GM19239 (cell line): Measurements from ENCODE around the gene LMO7.
"Not testable (repeated sequence)": the region's sequence is repeated elsewhere in the genome, so short reads cannot be mapped to it uniquely, and the experiment has no call there.

Experiments
- DNase-seq: peaks from one replicate; pipeline ENCODE4 v3.0.0; 2011; ENCODE audit warnings: low spot score; ENCODE audit not compliant: insufficient read length
- FAIRE-seq: peaks from 2 replicates; lab custom pipeline; 2011; peaks lifted over from hg19 to GRCh38; lab: Jason Lieb, UNC

Gene LMO7

DNA sequence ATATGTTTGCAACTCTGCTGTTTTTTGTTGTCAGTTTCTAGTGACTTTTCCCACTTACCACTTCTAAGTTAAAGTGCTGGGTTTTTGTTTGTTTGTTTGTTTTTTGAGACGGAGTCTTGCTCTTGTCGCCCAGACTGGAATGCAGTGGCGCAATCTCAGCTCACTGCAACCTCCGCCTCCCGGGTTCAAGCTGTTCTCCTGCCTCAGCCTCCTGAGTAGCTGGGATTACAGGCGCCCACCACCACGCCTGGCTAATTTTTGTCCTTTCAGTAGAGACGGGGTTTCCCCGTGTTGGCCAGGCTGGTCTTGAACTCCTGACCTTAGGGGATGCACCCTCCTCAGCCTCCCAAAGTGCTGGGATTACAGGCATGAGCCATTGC lies 157.0 kb downstream of the LMO7 start:
- FAIRE-seq, DNase-seq: not testable (repeated sequence)

DNA sequence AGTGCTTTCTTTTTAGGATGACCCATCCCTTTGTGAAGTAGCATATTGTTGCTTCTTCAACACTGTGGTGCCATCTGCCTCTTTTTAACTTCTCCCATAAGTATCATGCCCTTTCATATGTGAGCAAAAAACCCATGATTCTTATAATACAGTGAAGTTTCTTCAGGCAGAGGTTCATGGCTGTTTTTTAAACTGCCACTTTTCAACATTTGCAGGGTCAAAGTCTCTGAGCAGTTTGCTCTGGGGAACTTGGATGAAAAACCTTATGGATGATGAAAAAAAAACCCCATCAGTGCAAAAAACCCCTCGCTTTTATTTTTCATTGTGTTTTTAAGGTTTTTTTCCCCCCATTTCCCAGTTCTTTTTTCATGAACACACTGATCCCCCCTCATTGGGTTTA lies 158.5 kb downstream of the LMO7 start:
- FAIRE-seq (no peak), DNase-seq (no peak)

DNA sequence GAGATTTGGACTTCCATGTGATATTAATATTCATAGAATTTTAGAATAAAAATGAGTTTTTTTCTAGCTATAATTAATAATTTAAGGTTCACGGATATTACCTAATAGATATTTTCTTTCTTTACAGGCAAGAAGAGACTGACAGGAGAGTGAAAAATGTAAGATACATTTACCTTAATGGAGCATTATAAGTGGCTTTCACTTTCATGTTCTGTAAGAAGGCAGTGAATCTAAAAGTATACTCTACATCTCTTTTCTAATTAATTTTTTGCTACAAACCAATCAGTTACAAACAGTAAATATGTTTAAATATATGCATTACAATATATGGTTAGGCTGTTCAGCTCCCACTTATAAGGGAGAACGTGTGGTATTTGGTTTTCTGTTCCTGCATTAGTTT lies 159.1 kb downstream of the LMO7 start:
- DNase-seq (no peak), FAIRE-seq (no peak)

DNA sequence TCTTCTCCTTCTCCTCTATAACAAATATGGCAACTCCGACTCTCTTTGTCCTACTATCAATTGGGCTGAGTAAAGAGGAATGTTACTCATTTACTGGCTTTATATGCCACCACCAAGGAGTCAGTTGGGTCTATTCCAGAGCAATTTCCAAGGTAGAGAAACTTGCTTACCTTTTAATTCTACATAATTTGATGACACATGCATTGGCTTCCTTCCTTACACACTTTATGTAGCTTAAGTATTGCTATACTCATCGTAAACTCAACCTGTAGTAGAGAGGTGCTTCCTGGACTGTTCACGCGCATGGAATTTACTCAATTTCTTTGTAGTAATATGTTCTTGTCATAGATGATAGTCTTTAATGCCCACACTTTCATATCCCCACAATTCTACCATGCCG lies 160.7 kb downstream of the LMO7 start:
- no peak for FAIRE-seq
- DNase-seq, result no peak

DNA sequence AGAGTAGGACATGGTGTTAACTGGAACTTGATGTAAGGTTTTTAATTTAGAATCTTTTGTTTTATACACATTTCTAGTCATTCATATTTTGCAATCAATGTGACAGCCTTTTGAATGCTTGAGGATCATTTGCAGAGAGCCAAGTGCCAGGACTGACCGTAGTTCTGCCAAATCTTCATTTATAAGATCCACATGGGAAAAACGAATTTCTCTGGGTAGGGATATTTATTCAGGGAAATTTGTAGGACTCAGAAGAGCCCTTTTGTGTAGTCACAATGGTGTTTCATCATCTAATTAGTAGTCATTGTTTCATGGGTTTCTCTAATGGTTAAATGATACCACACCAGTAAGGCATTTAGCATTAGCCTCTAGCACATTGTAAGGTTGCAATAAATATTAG lies 161.1 kb downstream of the LMO7 start:
- no peak for DNase-seq
- FAIRE-seq, result no peak

DNA sequence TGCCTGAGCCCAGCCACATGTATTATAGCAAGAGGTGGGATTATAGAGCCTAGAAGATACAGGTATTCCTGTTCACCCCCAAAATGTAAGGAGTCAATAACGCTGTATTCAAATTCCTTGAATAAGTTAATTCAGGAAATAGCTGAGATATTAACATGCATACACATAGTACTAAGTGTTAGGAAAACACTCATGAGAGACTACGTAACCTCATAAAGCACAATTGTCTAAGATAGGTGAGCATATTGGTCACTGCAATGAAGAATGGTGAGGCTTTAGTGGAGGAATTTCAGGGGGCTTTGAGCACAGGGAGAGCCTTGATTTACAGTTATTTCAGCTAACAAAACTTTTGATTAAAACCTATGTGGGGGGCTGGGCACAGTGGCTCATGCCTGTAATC lies 161.6 kb downstream of the LMO7 start:
- no peak for DNase-seq
- FAIRE-seq, result no peak

DNA sequence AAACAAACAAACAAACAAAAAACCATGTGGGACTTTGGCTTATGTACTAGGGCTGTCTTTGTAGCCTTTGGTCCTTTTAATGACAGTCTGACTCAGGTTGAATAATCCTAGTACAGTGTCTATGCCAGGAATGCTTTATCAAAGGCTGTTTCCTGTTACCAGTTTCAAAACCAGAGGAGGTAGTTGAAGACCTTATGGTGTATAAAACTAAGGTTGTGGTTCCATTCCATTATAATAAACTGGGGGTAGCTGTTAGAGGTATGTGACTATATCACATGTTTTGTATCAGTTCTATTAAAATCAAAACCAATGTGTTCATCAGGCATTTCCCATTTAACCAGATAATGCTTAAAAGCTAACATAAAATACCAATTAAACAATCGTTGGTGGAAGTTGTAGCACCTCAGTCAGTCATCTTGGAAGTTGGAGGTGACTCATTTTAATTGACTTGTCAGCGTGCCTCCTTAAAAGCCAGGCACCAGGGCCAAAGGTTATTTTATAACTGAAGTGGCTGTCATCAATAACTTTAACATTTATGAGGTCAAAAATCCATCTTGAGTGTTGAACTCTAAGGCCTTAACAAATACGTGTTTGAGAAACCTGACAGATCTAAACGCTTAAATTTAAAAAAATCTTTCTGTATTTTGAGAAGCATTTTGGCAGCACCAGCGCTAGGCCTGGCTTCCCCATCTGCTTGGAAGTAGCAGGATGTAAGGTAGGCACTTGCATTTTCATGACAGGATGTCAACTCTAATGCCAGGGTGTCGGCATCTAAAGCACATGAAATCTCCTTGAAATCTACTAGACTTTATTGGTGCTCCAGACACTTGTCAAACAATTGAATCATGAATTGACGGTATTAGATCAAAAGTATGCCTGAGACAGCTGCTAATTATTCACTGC lies 162.5 kb downstream of the LMO7 start:
- no peak for FAIRE-seq

DNA sequence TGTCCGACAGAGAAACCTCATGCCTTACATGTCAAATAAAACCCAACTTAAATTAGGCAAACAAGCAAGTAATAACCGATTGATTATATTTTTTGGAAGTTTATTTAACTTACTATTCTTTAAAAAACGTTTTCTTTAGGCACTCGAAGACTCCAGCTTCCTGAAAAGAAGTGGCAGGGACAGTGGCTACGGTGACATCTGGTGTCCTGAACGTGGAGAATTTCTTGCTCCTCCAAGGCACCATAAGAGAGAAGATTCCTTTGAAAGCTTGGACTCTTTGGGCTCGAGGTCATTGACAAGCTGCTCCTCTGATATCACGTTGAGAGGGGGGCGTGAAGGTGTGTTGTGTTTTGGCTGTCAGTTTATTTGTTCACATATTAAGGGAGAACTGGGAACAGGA lies 164.4 kb downstream of the LMO7 start:
- DNase-seq (no peak), FAIRE-seq (no peak)

More for the DNA sequence above, 162.5 kb downstream of the LMO7 start:
- DNase-seq, result no peak

DNA sequence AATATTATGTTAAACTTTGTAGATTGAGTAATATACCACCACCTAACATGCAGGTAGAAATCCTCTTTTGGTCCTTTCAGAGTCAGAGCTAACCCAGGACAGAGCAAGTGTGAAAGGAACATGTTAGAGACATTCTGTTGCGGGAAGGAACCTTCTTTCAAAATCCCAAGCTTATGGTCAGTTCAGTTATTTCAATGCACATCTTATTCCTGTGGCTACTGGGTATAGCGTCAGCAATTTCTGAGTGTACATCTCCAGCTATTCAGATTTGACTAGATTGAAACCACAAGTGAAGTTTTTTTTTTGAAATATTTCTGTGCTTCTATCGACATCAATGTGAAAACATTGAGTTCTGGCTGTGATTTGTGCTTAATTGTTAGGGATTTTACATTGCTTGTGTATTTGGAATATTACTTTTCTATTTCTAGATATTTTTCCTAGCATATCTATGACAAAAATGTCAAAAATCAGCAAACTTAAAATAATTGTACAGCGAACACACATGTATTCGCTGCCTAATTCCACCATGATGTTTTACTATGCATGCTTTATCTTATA lies 165.3 kb downstream of the LMO7 start:
- FAIRE-seq, result no peak
- no peak for DNase-seq

DNA sequence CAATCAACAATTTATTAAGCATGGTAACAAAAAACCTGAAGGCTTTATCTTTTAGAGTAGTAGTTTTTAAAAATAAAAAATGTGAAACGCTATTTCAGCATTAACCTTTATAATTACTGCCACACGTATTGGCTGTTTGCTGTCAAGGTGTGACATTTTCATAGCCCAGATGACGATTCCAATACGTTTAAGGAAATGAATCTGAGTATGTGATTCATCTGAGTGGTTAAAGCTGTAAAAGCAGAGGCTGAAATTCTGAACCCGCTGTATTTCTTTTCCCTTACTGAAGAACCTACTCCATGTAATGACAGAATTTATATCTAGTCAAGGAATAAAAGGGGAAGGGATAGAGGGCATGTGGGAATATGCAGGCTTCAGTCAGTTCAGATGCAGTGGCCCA lies 166.0 kb downstream of the LMO7 start:
- DNase-seq, result no peak
- FAIRE-seq, result no peak

DNA sequence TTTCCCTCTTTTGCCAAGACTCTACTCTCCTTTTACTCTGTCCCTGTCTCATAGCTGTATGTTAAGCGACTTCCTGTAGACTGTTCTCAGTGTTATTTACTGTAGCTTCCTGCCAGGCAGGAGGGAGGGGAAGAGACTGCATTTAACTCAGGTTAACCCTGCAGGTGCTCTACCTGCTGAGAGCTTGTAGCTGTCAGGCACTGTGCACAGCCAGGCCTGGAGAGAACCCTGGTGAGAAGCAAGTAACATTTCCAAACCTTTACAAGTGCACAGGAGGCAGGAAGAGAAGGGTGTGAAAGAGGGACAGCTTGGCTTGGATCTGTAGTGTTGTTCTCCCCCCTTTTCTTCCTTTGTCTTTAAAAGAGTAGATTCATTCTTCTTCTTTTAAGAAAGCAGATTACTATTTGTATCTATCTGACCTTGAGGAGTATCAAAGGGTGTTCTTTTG lies 167.1 kb downstream of the LMO7 start:
- FAIRE-seq (peak; percentile 60), DNase-seq (no peak)

DNA sequence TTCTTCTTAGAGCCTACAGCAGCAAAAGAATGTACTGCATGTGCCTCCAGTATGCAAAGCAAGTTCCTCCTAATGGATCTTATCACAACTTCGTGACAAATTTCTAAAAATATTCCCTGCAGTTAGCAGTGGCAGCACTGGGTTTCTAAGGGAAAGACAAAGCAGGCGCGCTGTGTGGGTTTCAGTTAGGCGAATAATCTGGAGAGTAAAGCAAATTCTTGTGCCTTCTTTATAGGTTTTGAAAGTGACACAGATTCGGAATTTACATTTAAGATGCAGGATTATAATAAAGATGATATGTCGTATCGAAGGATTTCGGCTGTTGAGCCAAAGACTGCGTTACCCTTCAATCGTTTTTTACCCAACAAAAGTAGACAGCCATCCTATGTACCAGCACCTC lies 167.9 kb downstream of the LMO7 start:
- FAIRE-seq (no peak), DNase-seq (no peak)

DNA sequence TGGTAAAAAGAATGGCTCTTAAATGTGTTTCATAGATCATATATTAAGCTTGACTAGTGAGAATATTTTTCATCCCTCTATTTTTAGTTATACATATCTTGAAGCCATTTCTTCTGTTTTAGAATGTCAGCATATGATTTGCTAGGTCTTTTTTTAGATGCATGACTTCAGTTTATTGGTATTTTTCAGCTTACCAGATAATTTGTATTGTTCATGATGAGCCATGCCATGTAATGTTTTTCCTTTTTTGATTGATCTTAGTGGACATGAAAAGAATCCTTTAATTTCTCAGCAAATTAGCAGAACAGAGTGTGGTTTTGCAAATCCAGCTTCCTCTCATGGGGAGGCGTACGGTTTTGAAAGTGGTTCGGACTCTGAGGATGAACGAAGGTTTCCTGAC lies 168.5 kb downstream of the LMO7 start:
- FAIRE-seq (no peak), DNase-seq (no peak)

DNA sequence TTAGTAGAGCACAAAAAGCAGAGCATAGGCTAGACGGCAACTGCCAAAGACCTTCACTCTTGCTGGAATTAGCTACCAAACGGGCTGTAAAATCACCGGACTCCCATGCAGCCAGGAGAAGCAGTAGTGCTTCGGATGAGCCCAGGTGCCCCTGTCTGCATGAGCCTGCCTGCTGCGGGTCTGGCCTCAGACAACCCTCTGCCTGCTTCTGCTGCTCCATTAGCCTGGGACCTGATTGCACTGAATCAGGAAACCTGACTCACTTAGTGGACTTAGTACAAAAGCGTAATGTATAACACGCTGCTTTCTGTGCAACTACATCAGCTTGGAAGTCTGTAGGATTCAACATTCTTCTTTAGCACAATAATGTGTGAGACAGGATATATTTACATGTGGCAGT lies 170.0 kb downstream of the LMO7 start:
- DNase-seq (no peak), FAIRE-seq (no peak)

DNA sequence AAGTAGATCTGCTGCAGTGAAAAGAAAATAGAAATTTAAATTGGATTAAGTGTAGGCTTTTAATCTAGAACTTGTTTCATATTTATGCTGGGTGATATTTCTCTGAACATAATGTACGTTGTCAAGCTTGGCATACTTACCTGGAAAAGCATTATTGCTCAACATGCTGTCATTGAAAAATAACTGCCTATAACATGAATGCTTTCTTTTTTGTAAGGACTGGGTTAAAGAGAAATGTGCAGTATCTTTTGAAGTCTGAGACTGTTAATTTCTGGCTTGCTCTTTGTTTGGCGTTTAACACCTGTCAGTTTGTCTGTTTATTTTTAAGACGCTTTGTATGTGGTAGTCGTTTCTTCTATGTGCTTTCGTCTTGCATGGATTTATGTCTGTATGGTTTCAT lies 175.2 kb downstream of the LMO7 start:
- FAIRE-seq (no peak), DNase-seq (no peak)

DNA sequence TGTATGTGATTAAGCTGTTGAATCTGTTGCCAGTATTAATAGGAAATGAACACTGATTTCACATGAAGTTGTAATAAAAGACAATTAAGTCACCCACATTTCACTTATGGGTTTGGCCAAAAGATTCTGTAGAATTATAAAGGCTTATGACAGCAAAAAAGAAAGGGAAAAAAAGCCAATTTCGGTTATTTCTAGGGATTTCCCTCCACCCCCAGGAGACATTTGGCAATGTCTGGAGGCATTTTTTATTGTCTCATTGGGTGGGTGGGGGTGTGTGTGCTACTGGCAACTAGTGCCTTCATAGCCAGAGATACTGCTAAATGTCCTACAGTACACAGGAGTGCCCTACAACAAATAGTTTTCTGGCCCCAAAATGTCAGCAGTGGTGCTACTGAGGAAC lies 175.7 kb downstream of the LMO7 start:
- no peak for FAIRE-seq

DNA sequence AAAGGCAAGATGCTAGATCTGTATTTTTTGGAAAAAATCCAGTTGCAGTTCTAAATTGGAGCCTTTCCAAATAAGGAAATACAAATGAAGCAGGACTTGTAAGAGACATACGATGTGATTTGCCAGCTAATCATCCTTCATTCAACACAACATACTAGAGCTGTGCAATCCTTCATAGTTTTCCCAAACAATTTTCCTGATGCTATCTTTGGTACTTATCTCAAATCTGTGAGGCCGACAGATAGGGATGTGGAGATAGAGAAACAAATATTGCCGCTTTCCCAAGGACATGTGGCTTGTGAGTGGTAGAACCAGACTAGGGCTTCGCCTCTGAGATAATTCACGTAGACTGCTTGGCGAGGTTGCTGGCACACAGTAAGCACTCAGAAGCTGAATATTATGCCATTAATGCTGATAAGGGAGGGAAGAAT lies 176.6 kb downstream of the LMO7 start:
- FAIRE-seq, result no peak
- no peak for DNase-seq

More for the DNA sequence above, 175.7 kb downstream of the LMO7 start:
- no peak for DNase-seq

DNA sequence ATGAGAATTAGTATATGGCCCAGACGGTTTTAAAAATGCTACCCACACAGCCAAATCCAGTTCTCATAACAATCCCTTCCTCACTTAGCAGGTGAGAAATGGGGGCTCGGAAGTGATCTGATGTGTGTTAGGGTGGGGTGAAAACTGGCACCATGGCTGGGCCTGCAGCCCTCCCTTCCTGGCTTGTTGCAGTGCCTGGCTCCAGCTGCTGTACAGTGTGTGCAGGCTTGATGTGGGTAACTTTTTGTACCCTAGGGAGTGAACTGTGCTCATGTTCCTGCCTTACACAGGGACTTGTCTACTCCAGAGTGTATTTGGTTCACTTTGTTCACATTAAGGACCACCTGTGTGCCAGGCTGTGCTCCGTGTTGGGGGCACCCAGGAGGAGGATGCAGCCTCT lies 177.2 kb downstream of the LMO7 start:
- DNase-seq (no peak), FAIRE-seq (no peak)

DNA sequence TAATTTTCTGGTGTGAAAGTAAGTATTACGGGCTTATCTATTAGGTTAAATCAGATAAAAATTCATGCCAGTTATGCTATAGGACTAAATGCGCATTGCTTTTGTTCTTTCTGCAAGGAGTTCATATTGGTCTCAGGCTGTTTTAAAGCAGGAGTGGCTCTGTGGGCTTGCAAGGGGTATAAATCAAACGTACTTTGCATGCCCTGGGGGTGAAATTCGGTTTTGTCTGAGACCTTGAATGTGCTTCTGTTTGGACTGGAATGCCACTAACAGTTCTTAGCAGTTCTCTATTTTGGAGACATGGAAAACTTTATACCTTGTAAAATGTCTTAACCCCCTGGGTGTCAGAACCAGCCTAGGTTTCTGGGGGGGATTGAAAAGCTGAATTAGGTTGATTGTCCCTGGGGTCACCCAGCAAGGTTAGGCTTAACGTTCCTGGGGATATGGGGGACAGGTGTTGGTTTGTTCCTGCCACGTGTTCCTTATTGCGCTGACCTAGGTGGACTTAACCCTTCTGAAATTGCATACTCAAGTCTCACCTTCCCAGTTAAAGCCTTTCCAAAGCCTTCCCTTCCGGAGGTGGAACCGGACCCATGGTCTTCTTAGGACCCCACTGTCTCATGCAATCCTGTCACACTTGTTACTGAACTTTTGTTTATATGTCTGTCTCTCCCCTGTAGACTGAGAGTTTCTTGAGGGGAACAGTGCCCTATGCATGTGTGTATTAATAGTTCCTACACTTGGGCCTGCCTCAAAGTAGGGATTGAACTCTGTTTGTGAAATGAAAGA lies 182.2 kb downstream of the LMO7 start:
- no peak for DNase-seq
- no peak for FAIRE-seq

DNA sequence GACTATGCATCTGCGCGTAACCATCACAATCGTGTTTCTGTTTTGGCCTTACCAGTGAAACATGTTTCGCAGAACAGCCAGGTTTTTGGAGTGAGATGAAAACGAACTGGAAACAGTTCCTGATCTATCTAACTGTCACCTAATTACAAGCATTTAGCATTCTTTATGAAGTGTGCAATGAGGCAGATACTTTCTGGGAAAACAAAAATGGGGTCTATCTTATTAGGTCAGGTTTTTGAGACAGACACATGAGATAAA lies 182.8 kb downstream of the LMO7 start:
- no peak for FAIRE-seq

DNA sequence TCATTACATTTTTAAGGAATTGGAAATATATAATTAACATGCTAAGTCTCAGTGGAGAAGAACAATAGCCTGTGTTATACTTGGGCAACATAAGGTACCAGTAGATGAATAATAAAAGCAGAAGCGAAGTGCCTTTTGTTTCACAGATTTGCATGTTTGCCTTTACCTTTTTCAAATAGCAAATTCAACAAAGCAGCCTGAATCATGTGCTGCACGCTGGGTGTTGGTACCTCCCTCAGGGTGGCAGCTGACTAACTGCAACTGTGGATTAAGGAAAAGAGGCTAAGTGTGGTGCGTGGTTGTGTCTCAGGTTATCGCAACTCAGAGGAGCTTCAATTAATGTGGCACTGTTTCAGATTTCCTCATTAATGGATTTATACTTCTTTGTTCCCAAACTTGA lies 189.0 kb downstream of the LMO7 start:
- no peak for DNase-seq

More for the DNA sequence above, 182.8 kb downstream of the LMO7 start:
- DNase-seq, result no peak

More for the DNA sequence above, 189.0 kb downstream of the LMO7 start:
- no peak for FAIRE-seq
